NT2/D1 (cell line): Measurements from ENCODE around the gene PLCB4.

Source experiments
- DNase-seq: peaks from one replicate; pipeline ENCODE4 v3.0.0-alpha.2; 2011; ENCODE audit warnings: low read depth, low spot score
- H3K27me3 ChIP-seq: 2 replicates; pipeline ENCODE4 v1.6.0; 2011; ENCODE audit warnings: mild to moderate bottlenecking; ENCODE audit not compliant: insufficient read length, insufficient read depth
- H3K36me3 ChIP-seq: 2 replicates; pipeline ENCODE4 v1.6.1; 2011; ENCODE audit warnings: mild to moderate bottlenecking, low read length, mixed read lengths; ENCODE audit not compliant: insufficient read depth, insufficient read length
- H3K4me1 ChIP-seq: 2 replicates; pipeline ENCODE4 v1.5.1; 2011; ENCODE audit not compliant: insufficient read depth, insufficient read length
- H3K4me3 ChIP-seq: 2 replicates; pipeline ENCODE4 v1.5.1; 2011; ENCODE audit warnings: low read depth; ENCODE audit not compliant: insufficient read length
- H3K9ac ChIP-seq: 2 replicates; pipeline ENCODE4 v1.6.0; 2011; ENCODE audit warnings: low read depth; ENCODE audit not compliant: insufficient read length
- H3K9me3 ChIP-seq: 2 replicates; pipeline ENCODE4 v1.5.1; 2011; ENCODE audit warnings: mild to moderate bottlenecking, low read length; ENCODE audit not compliant: insufficient read depth
- SUZ12 ChIP-seq: IDR thresholded peaks from 2 replicates; pipeline ENCODE4 v1.6.1; 2011; ENCODE audit not compliant: insufficient read length, insufficient read depth; ENCODE audit errors: extremely low read depth
- YY1 ChIP-seq: IDR thresholded peaks from 2 replicates; pipeline ENCODE4 v1.6.1; 2011; ENCODE audit not compliant: insufficient read length, insufficient read depth
- ZNF274 ChIP-seq: IDR thresholded peaks from 2 replicates; pipeline ENCODE4 v1.6.1; 2011; ENCODE audit warnings: mild to moderate bottlenecking, low read depth, low read length

PLCB4 gene

GRCh38 chr20:9250511-9250910, 181.6 kb downstream of the PLCB4 start:
- no peaks in the 10 kb centered on the region for H3K4me1 ChIP-seq
- DNase-seq = no peak
- TF ChIP-seq ZNF274 (no peak), YY1 (no peak)
- H3K9me3 ChIP-seq = no peaks in the 10 kb centered on the region
- no peak overlapping the region for H3K4me3 ChIP-seq
- no peaks in the 10 kb centered on the region for H3K36me3 ChIP-seq
- H3K27me3 ChIP-seq = no peaks in the 10 kb centered on the region
- no peak overlapping the region for H3K9ac ChIP-seq

- Histone ChIP-seq H3K9ac (no peak overlapping the region), H3K27me3 (no peaks in the 10 kb centered on the region), H3K4me1 (no peaks in the 10 kb centered on the region), H3K9me3 (no peaks in the 10 kb centered on the region), H3K36me3 (no peaks in the 10 kb centered on the region), H3K4me3 (no peak overlapping the region)
- TF ChIP-seq YY1 (no peak), ZNF274 (no peak), SUZ12 (no peak)
- DNase-seq = no peak
Measured at GRCh38 chr20:9253006-9253539, 184.2 kb downstream of the PLCB4 start.

GRCh38 chr20:9255171-9255570, 186.3 kb downstream of the PLCB4 start:
- H3K9me3 ChIP-seq = no peaks in the 10 kb centered on the region
- no peaks in the 10 kb centered on the region for H3K27me3 ChIP-seq
- no peaks in the 10 kb centered on the region for H3K36me3 ChIP-seq
- no peak overlapping the region for H3K4me3 ChIP-seq
- no peaks in the 10 kb centered on the region for H3K4me1 ChIP-seq
- no peak for DNase-seq
- no peak overlapping the region for H3K9ac ChIP-seq
- TF ChIP-seq ZNF274 = no peak
- TF ChIP-seq SUZ12 = no peak
- no peak for TF ChIP-seq YY1

GRCh38 chr20:9256393-9256792, 187.5 kb downstream of the PLCB4 start:
- Histone ChIP-seq H3K4me3 (no peak overlapping the region), H3K9me3 (no peaks in the 10 kb centered on the region), H3K9ac (no peak overlapping the region), H3K27me3 (no peaks in the 10 kb centered on the region), H3K4me1 (no peaks in the 10 kb centered on the region), H3K36me3 (no peaks in the 10 kb centered on the region)
- TF ChIP-seq ZNF274 (no peak), SUZ12 (no peak), YY1 (no peak)
- DNase-seq = no peak

- H3K9me3 ChIP-seq = no peaks in the 10 kb centered on the region
- TF ChIP-seq ZNF274 (no peak), SUZ12 (no peak), YY1 (no peak)
- no peak for DNase-seq
Measured at GRCh38 chr20:9258901-9259300, 190.0 kb downstream of the PLCB4 start.

GRCh38 chr20:9260027-9260426, 191.1 kb downstream of the PLCB4 start:
- TF ChIP-seq YY1 (no peak), SUZ12 (no peak)
- DNase-seq = no peak

More at GRCh38 chr20:9258901-9259300, 190.0 kb downstream of the PLCB4 start:
- Histone ChIP-seq H3K4me1 (no peaks in the 10 kb centered on the region), H3K36me3 (no peaks in the 10 kb centered on the region), H3K9ac (no peak overlapping the region), H3K4me3 (no peak overlapping the region), H3K27me3 (no peaks in the 10 kb centered on the region)

GRCh38 chr20:9261781-9262180, 192.9 kb downstream of the PLCB4 start:
- Histone ChIP-seq H3K9me3 (no peaks in the 10 kb centered on the region), H3K36me3 (no peaks in the 10 kb centered on the region), H3K4me3 (no peak overlapping the region), H3K27me3 (no peaks in the 10 kb centered on the region), H3K4me1 (no peaks in the 10 kb centered on the region), H3K9ac (no peak overlapping the region)
- DNase-seq = no peak
- TF ChIP-seq YY1 (no peak), SUZ12 (no peak), ZNF274 (no peak)

More at GRCh38 chr20:9260027-9260426, 191.1 kb downstream of the PLCB4 start:
- Histone ChIP-seq H3K36me3 (no peaks in the 10 kb centered on the region), H3K9ac (no peak overlapping the region), H3K27me3 (no peaks in the 10 kb centered on the region), H3K4me3 (no peak overlapping the region), H3K4me1 (no peaks in the 10 kb centered on the region), H3K9me3 (no peaks in the 10 kb centered on the region)

GRCh38 chr20:9262653-9263194, 193.8 kb downstream of the PLCB4 start:
- Histone ChIP-seq H3K4me3 (no peak overlapping the region), H3K9me3 (no peaks in the 10 kb centered on the region), H3K36me3 (no peaks in the 10 kb centered on the region), H3K4me1 (no peaks in the 10 kb centered on the region), H3K27me3 (no peaks in the 10 kb centered on the region), H3K9ac (no peak overlapping the region)
- no peak for DNase-seq
- TF ChIP-seq SUZ12 (no peak), YY1 (no peak), ZNF274 (no peak)
